Measurements from ENCODE around the gene MOB1A. TPM values are rescaled to one million over a fixed set of nuclear protein-coding genes. Genes with fewer than 3 reads are reported as not detected.

The MOB1A gene
- total and polyA plus RNA-seq, 2 of the 13 experiments (the other 11 are each of a cell fraction or from before 2014, with no cell fraction given) = 48.2 to 139 TPM

- TF ChIP-seq MATR3 (CRISPR knock-in tag; IDR thresholded peaks at IDR 0.05) (no peak), NAIF1 (CRISPR knock-in tag; IDR thresholded peaks at IDR 0.05; ENCODE audit: borderline replicate concordance) (no peak), UBTF (CRISPR knock-in tag; IDR thresholded peaks at IDR 0.05) (peak; percentile 95), RNF2 (conservative IDR thresholded peaks at IDR 0.05; ENCODE audit: low read depth) (0 out of 2 replicates have a peak, but pooled peaks have one; percentile 51), PRDM15 (CRISPR knock-in tag; IDR thresholded peaks at IDR 0.05) (0 out of 2 replicates have a peak, but pooled peaks have one; percentile 52), TRIM22 (IDR thresholded peaks at IDR 0.05) (no peak), SMAD9 (CRISPR knock-in tag; IDR thresholded peaks at IDR 0.05) (0 out of 2 replicates have a peak, but pooled peaks have one; percentile 33), ZNF138 (CRISPR knock-in tag; IDR thresholded peaks at IDR 0.05; ENCODE audit: low read depth) (no peak), POLR2G (IDR thresholded peaks at IDR 0.05; ENCODE audit: low read depth, low read length) (peak; percentile 99), E2F2 (CRISPR knock-in tag; IDR thresholded peaks at IDR 0.05; ENCODE audit: borderline replicate concordance) (peak; percentile 74; the same call in 1 of the 2 replicates), ZMYM4 (CRISPR knock-in tag; IDR thresholded peaks at IDR 0.05) (peak; percentile 95), BORCS8-MEF2B (CRISPR knock-in tag; IDR thresholded peaks at IDR 0.05) (no peak), ZNF691 (CRISPR knock-in tag; IDR thresholded peaks at IDR 0.05; ENCODE audit: borderline replicate concordance, low read depth) (peak; percentile 60; the same call in 1 of the 2 replicates), POGK (CRISPR knock-in tag; conservative IDR thresholded peaks at IDR 0.05) (0 out of 2 replicates have a peak, but pooled peaks have one; percentile 19), ZNF501 (CRISPR knock-in tag; IDR thresholded peaks at IDR 0.05) (peak; percentile 82; the same call in 1 of the 2 replicates), KAT8 (CRISPR knock-in tag; IDR thresholded peaks at IDR 0.05) (peak; percentile 95)
These were observed at the start of gene MOB1A (continued) for GRCh38 chr2:74178211-74179062.
